Hematopoietic multipotent progenitor cell treated with erythropoietin and hydrocortisone succinate and interleukin-3 and kit ligand, for 4 days (in vitro differentiated cells): ENCODE data around the gene OBSCN.
"Not testable (repeated sequence)": the region's sequence is repeated elsewhere in the genome, so short reads cannot be mapped to it uniquely, and the experiment has no call there.

Experiments used
- DNase-seq: peaks from one replicate; pipeline ENCODE4 v3.0.0-alpha.2; 2015

The OBSCN gene

DNA sequence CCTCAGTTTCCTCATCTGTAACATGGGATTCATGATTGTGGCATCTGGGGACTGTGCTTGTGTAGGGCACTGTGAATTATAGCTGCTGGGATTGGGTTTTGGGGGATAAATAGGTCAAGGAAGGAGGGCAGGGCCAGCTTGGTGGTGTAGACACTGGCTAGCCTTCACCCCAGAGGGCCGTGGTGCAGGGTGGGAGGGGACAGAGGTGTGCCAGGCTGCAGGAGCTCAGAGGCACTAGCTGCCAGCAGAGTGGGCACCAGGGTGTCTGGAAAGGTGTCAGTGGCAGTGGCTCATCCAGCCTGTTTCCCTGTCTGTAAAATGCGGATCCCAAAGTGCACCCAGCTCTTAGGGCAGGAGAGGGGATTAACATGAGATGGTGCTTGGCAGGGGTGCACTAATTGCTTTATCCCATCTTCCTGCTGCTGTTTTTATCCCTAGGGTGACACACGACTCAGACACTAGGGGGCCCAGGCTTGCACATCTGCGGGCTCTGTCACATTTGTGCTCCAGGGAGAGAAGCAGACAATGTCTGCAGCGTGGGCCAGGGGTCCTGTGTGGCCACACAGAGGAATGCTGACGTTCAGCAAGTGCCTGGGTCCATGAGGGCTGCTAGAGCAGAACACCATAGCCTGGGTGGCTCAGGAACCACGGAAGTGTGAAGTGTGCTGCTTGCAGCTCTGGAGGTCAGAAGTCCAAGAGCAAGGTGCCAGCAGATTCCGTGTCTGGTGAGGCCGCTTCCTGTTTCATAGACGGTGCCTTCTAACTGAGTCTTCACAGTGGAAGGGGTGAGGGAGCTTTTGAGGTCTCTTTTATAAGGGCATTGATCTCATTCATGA is 19.3 kb downstream of the OBSCN start:
- DNase-seq = peak; percentile 39

DNA sequence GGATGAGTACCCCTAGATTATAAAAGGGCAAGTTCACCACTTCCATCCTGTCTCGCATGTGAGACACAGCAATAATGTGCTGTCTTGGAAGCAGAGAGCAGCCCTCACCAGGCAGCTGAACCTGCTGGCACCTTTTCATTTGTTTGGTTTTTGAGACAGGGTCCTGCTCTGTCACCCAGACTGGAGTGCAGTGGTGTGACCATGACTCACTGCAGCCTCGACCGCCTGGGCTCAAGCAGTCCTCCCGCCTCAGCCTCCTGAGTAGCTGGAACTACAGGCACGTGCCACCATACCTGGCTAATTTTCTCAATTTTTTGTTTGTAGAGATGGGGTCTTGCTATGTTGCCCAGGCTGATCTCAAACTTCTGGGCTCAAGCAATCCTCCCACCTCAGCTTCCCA is 20.3 kb downstream of the OBSCN start:
- DNase-seq = not testable (repeated sequence)

DNA sequence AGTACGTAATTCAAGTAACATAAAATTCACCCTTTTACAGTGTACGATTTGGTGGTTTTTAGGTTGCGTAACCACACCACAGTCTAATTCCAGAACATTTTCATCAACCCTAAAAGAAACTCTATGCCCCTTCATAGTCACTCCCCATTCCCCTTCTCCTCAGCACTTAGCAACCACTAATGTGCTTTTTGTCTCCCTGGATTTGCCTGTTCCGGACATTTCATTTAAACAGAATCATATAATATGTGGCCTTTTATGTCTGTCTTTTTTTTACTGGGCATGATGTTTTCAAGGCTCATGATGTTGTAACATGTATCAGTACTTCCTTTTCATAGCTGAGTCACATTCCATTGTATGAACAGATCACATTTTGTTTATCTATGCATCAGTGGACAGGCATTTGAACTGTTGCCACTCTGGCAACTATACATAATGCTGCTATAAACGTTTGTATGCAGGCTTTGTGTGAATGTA is 20.8 kb downstream of the OBSCN start:
- DNase-seq = peak; percentile 34

DNA sequence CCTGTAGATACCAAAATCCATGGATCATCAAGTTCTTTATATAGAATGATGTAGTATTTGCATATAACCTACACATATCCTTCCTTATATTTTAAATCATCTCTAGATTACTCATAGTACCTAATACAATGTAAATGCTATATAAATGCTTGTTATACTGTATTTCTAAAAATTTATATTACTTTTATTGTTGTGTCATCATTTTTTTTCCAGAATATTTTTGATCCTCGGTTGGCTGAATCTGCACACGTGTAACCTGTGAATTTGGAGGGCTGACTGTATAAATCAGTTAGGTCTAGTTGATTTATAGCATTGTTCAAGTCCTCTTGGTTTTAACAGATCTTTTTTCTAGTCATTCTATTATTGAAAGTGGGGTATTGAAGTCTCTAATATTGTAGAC is 23.3 kb downstream of the OBSCN start:
- DNase-seq = no peak

DNA sequence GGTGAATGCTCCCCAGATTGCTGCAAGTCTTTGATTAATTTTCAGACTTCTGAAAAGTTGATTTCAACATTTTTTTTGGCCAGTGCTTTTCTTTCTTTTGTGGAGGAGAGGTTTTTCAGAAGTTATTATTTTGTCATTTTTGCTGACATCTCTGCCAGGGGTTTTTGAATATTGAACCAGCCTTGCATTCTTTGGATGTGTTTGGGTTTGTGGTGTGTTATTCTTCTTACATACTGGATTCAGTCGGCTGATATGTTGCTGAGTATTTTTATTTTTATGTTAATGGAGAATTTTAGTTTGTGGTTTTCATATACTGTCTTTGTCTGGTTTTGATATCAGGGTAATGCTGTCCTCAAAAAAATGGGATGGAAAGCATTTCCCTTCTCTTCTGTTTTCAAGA is 25.3 kb downstream of the OBSCN start:
- DNase-seq = no peak

DNA sequence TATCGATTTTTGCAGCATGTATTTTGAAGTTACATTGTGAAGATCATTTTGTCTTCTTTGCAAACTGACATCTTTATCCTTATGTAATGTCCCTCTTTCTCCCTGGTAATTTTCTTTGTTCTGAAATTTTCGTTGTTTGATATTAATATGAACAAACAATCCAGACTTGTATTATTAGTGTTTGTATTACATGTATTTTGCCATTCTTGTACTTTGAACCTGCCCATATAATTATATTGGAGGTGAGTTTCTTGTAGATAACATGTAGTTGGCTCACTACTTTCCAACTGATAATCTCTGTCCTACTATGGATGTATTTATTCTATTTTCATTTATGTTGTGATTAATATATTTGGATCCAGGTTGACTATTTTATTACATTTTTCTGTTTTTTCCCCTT is 27.1 kb downstream of the OBSCN start:
- DNase-seq = no peak

DNA sequence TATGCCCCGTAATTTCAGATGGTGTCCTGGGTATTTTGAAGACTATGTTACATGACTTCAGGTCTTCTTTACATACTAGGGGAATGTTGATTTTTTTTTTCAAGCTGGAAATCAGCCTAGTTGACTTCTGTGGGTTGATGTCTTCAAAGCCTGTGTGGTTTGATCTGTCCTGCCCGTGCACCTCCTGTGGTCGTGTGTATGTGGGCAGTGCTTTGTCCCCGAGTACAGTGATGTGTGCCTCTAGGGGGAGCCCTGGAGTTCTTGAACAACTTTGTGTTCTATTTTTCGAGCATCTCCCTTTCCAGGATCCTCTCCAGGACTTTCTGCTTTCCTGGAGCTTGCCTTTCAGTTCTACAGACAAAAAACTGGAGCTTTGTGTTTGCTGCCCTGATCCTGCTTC is 28.9 kb downstream of the OBSCN start:
- DNase-seq = peak; percentile 51

DNA sequence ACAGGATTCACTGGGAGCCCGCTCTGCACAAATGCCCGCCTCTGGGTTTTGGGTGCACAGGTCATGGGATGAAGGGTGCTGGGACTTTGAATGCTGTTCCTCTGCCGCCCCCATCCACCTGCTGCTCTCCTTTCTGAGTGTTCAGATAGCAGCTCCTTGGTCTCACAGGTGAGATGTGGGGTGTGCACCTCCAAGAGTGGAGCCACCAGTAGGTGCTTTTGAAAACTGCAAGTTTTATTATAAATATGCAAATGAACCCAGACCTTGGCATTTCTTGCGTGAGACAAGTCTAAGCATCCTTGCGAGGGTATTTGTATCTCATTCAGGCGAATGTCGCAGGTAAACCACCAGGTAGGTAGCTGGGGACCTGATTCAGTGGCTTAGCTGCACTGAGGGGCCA is 30.2 kb downstream of the OBSCN start:
- DNase-seq = no peak

DNA sequence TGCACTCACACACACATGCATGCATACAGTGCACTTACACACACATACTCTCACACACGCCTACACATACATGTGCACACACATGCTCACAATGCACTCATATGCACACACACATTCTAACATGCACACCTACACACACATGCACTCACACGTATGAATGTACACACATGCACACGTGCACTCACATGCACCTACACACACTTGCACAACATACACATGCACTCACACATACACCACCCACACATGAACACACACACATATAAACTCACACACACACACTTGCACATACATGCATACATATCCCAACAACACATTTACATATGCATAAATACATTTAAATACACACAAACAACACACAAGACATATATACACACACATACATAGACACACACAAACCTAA is 30.6 kb downstream of the OBSCN start:
- DNase-seq = no peak

DNA sequence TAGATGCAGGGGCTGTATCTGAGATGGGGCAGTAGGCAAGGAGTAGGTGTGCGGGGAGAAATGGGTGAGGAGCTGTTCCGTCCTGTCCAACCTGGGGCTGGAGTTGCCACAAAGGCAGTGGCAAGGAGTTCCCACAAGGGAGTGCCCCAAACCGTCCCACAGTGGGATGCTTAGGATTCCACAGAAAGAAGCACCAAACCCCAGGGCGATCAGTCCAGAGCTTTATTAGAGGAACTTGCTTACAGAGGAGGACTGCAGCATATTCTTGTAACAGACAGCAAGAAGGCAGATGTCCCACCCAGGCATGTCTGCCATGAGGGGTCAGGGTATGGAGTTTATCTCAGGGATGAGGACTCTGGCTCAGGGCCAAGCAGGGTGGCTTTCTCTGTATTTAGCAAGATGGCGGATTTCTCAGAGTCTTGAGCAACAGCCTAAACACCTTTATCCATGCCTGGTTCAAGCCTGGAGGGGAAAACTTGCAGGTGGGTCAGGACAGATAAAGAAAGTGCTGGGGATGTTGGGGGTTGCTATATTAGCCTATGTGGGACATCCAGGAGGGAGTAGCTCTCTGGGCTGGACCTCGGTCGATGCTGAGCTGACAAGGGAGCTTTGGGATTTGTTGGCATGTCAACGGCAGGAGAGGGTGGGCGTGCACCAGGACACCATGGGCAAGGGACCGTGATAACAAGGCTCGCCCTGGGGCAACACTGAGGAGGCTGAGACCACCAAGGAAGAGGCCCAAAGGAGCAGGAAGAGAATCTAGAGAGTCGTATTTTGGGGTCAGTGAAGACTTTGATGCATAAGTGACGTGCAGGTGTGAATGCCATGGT is 32.8 kb downstream of the OBSCN start:
- no peak for DNase-seq

DNA sequence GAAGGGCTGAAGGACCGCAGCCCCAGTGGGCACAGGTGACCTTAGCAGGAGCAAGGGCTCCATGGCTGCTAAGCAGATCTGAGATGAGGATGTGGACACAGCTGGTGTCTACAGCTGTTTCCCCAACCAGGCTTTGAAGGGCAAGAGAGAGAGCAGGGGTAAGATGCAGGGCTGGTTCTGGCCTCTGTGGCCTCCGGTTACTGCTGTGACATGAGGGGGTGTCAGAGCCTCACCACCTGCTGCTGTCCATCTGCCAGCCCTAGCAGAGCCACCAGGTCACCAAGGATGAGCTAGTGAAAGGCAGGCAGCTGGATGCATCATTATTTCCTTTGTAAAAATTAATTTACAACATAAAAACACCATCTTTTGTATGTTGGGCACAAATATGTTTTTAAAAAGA is 33.4 kb downstream of the OBSCN start:
- no peak for DNase-seq

DNA sequence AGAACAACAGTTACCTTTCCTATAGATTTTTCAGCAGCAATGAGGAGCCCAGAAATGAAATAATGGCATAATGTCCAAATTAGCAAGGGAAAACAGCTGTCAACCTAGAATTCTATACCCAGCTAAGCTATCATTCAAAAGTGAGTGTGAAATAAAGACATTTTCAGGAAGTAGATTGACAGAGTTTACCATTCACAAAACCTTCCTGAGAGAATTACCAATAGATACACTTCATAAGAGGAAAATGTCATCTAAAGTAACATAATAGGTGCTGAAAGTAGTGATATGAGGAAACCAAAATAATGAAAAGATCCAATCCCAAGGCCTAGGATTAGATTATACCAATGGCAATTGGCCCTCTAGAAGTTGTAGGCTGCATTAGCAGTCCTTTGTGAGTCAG is 34.6 kb downstream of the OBSCN start:
- no peak for DNase-seq

DNA sequence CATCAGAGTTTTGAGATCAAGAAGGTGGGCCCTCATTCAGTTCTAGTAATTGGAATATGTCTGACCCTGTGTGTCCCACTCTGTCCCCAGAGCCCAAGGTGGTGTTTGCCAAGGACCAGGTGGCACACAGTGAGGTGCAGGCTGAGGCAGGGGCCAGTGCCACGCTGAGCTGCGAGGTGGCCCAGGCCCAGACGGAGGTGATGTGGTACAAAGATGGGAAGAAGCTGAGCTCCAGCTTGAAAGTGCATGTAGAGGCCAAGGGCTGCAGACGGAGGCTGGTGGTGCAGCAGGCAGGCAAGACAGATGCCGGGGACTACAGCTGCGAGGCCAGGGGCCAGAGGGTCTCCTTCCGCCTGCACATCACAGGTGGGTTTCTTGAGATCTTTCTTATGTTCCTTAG is 35.2 kb downstream of the OBSCN start:
- DNase-seq = no peak

DNA sequence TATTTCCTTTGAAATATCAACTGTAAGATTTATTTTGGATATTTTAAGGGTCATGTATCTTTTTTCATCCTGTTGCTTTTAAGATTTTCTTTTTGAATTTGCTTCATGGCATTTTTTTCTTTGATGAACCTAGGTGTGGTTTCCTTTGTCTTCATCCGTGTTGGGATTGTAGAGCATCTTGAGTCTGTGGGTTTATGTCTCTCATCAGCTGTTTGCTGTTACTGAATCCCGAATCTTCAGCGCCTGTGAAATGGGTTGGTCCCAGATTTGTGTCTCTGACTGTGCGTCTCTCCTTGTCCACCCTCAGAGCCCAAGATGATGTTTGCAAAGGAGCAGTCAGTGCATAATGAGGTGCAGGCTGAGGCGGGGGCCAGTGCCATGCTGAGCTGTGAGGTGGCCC is 36.1 kb downstream of the OBSCN start:
- not testable (repeated sequence) for DNase-seq

DNA sequence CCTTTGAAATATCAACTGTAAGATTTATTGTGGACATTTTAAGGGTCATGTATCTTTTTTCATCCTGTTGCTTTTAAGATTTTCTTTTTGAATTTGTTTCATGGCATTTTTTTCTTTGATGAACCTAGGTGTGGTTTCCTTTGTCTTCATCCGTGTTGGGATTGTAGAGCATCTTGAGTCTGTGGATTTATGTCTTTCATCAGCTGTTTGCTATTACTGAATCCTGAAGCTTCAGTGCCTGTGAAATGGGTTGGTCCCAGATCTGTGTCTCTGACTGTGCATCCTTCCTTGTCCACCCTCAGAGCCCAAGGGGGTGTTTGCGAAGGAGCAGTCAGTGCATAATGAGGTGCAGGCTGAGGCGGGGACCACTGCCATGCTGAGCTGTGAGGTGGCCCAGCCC is 37.3 kb downstream of the OBSCN start:
- no peak for DNase-seq

DNA sequence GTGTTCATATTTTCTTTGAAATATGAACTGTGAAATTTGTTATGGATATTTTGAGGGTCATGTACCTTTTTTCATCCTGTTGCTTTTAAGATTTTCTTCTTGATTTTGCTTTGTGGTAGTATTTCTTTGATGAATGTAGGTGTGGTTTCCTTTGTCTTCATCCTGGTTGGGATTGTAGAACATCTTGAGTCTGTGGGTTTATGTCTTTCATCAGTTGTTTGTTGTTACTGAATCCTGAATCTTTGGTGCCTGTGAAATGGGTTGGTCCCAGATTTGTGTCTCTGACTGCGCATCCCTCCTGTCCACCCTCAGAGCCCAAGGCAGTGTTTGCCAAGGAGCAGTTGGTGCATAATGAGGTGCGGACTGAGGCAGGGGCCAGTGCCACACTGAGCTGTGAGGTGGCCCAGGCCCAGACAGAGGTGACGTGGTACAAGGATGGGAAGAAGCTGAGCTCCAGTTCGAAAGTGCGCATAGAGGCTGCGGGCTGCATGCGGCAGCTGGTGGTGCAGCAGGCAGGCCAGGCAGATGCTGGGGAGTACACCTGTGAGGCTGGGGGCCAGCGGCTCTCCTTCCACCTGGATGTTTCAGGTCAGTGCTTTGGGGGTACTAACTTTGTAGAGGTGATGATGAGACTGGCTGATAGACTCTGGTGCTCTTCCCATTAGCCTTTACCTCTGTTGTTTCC is 38.5 kb downstream of the OBSCN start:
- DNase-seq = no peak

DNA sequence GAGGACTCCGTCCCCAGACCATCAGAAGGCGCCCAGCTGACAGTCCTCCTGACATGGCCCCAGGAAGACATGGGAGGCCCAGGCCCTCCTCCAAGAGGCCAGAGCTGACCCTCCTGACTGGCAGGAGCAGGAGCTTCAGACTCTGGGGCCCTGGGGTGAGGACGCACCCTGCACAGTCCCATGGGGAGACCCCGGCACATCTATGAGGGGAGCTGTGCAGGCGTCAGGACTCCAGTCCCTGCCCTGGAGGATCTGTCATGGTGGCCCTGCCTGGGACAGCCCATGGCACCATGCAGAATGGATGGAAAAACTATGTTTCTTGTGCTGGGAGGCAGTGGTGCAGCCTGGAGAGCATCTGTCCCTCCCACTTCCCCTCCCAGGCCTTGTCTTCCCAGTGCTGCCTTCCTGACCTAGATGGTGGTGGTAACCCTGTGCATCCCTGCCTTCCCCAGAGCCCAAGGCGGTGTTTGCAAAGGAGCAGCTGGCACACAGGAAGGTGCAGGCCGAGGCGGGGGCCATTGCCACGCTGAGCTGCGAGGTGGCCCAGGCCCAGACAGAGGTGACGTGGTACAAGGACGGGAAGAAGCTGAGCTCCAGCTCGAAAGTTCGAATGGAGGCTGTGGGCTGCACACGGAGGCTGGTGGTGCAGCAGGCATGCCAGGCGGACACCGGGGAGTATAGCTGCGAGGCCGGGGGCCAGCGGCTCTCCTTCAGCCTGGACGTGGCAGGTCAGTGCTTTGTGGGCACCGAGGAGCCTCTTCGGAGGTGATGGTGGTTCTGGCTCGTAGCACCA is 41.9 kb downstream of the OBSCN start:
- no peak for DNase-seq

DNA sequence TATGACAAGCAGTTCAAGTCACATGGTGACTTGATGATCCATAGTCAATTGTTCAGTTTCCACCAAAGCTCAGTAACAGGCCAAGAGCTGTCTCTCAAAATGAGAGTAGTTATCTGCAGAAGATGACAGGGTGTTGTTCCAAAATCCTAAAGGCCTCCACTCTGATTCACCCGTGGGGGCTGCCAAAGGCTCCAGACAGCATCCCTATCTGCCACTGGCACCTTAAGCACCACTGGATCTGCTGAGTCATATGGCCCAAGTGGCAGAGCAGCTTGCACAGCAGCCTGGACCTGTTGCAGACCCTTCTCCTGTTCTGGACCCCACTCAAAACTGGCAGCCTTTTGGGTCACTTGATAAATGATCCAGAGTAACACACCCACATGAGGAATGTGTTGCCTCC is 44.6 kb downstream of the OBSCN start:
- DNase-seq = peak; percentile 20

DNA sequence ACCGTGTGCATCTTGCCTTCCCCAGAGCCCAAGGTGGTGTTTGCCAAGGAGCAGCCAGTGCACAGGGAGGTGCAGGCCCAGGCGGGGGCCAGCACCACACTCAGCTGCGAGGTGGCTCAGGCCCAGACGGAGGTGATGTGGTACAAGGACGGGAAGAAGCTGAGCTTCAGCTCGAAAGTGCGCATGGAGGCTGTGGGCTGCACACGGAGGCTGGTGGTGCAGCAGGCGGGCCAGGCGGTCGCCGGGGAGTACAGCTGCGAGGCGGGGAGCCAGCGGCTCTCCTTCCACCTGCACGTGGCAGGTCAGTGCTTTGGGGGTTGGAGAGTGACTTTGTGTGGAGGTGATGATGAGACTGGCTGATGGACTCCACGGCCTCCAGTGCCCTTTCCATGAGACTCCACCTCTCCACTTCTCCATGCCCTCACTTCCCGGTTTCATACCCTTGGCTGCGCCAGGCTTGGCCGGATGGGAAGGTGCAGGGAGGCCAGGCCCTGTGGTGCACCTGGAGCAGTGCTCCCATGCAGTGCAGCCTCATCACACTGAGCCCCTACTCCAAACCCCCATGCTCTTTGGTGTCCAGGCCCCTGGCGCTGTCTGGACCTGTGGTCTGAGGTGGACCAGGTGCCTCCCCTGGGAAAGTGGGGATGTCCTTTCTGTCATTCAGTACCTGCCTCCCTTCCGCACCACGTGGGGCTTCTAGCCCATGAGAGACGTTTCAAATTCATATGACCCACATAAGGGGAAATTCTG is 49.0 kb downstream of the OBSCN start:
- DNase-seq = no peak

DNA sequence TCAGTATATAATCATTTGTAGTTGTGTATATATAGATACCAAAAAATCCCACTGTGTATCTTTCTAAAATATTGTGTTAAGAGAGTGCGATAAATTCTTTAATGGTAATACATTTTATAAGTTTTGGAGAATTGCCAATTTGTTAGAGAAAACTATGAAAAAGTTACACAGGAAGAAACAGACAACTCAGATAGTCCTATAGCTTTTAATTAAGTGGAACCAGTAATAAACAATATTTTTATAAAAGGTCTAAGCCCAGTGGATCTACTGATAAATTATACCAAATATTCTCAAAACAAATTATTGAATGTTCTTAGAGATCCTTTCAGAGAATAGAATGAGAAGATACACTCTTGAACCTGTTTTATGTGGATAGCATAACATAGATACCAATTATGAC is 50.6 kb downstream of the OBSCN start:
- no peak for DNase-seq

DNA sequence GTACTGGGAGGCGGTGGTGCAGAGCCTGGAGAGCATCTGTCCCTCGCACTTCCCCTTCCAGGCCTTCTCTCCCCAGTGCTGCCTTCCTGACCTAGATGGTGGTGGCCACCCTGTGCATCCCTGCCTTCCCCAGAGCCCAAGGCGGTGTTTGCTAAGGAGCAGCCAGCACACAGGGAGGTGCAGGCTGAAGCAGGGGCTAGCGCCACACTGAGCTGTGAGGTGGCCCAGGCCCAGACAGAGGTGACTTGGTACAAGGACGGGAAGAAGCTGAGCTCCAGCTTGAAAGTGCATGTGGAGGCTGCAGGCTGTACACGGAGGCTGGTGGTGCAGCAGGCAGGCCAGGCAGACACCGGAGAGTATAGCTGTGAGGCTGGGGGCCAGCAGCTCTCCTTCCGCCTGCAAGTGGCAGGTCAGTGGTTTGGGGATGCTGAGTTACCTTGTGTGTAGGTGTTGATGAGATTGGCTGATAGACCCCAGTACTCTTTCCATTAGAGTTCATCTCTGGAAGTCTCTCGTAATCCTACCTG is 51.6 kb downstream of the OBSCN start:
- DNase-seq = no peak

DNA sequence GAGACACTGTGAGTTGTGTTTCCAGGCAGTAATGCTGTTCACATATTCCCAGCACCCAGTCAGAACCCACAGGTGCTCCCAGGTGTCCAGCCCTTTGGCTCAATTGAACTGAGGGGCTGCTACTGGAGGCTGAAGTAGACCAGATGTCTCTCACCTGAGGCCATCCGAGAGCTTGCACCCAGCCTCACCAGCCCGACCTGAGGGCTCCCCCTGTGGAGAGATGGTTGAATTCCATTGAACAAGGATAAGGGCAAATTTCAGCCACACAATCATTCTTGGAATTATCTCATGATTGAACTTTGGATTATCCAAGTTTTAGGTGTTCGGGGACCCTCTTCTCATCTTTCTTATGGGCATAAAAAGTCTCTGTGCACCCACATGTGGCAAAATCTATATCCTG is 52.1 kb downstream of the OBSCN start:
- DNase-seq = no peak
